HepG2 (cell line): ENCODE results near the gene NFIC. TPM values are rescaled to one million over a fixed set of nuclear protein-coding genes. Genes with fewer than 3 reads are reported as not detected.
A peak's percentile ranks its signal among the peaks of the same experiment; 100 is the strongest.

Experiments
- ATAC-seq: fragments of 200-7000 bp; cut with Tn5 transposase; 3 replicates; pipeline ENCODE4 v1.9.1; 2020; ENCODE audit warnings: mild to moderate bottlenecking, moderate library complexity
- BruUV-seq: library from RNA; stranded (reverse); fragments of 400-500 nt; replicated peaks from 2 replicates; lab custom pipeline; 2021; lab: Mats Ljungman, UMichigan
- CTCF ChIA-PET: fragments of 300-600 bp; formaldehyde crosslinking; extraction: SDS; loops from one replicate; lab custom pipeline; 2021; ENCODE audit warnings: low total read pairs, inconsistent platforms, low intra/inter-chr PET ratio; lab: Yijun Ruan, JAX
- POLR2A ChIA-PET: fragments of 350-600 bp; sonication (Branson Sonifier 250); formaldehyde crosslinking; loops from one replicate; lab custom pipeline; 2020; ENCODE audit warnings: antibody characterized with exemption, inconsistent platforms; lab: Yijun Ruan, JAX
- DNase-seq: peaks from one replicate; pipeline ENCODE4 v3.0.0-alpha.2; 2015; ENCODE audit warnings: low spot score
- FAIRE-seq: peaks from 3 replicates; lab custom pipeline; 2011; peaks lifted over from hg19 to GRCh38; lab: Jason Lieb, UNC
- H2AFZ ChIP-seq: one replicate; pipeline ENCODE4 v1.6.1; 2011; ENCODE audit warnings: low read length, inconsistent platforms
- H3K27ac ChIP-seq: fragments of 300-600 bp; 3 replicates; pipeline ENCODE4 v1.8.0; 2011; ENCODE audit warnings: mixed run types, mild to moderate bottlenecking, mixed read lengths, low read length, inconsistent platforms; ENCODE audit not compliant: insufficient read depth; ENCODE audit errors: extremely low read length
- H3K27me3 ChIP-seq, 2 experiments: fragments of 200-600 bp in 1 of 2; 2 replicates in 1 of 2; 3 replicates in 1 of 2; pipeline versions ENCODE4 v1.6.0 to v1.8.0; 2011; ENCODE audit warnings: low read length in 2 of 2, mild to moderate bottlenecking in 2 of 2, moderate library complexity in 2 of 2, inconsistent platforms in 1 of 2; ENCODE audit not compliant: insufficient read depth in 2 of 2, control insufficient read depth in 1 of 2
- H3K36me3 ChIP-seq, 2 experiments: fragments of 200-600 bp in 1 of 2; replicated peaks in 1 of 2; 2 replicates in 1 of 2; 3 replicates in 1 of 2; pipeline versions ENCODE4 v1.5.1 to v1.8.0; 2011; ENCODE audit warnings: low read length in 2 of 2, inconsistent platforms in 1 of 2; ENCODE audit not compliant: insufficient read depth in 2 of 2, control insufficient read depth in 1 of 2
- H3K4me1 ChIP-seq: 2 replicates; pipeline ENCODE4 v1.5.1; 2012; ENCODE audit warnings: low read length, inconsistent platforms; ENCODE audit not compliant: insufficient read depth
- H3K4me2 ChIP-seq: 2 replicates; pipeline ENCODE4 v1.6.0; 2011; ENCODE audit warnings: low read depth, low read length, inconsistent platforms
- H3K4me3 ChIP-seq, 3 experiments: fragments of 200-600 bp in 1 of 3; sonication (generic), shearing (Covaris generic) in 1 of 3; replicated peaks in 1 of 3; 2 replicates each; pipeline ENCODE4 v1.5.1; 2011 to 2016; ENCODE audit warnings: low read length in 3 of 3, inconsistent platforms in 2 of 3, low read depth in 2 of 3, mild to moderate bottlenecking in 2 of 3, control low read depth in 1 of 3, mixed read lengths in 1 of 3; ENCODE audit not compliant: insufficient read depth in 1 of 3
- H3K79me2 ChIP-seq: one replicate; pipeline ENCODE4 v1.6.1; 2011; ENCODE audit warnings: low read length, inconsistent platforms; ENCODE audit not compliant: insufficient read depth
- H3K9ac ChIP-seq: 2 replicates; pipeline ENCODE4 v1.6.0; 2011; ENCODE audit warnings: mild to moderate bottlenecking, low read depth, low read length, inconsistent platforms; ENCODE audit not compliant: insufficient read depth
- H3K9me3 ChIP-seq: 2 replicates; pipeline ENCODE4 v1.5.1; 2012; ENCODE audit warnings: mild to moderate bottlenecking, low read length
- H4K20me1 ChIP-seq: 2 replicates; pipeline ENCODE4 v1.6.0; 2011; ENCODE audit warnings: inconsistent platforms, mild to moderate bottlenecking, low read length, moderate library complexity; ENCODE audit not compliant: insufficient read depth
- BRD4 ChIP-seq: sonication (generic); formaldehyde crosslinking; IDR thresholded peaks from 2 replicates; pipeline ENCODE4 v1.4.0; 2020; ENCODE audit warnings: missing genetic modification reagents
- CHD2 ChIP-seq: IDR thresholded peaks from 2 replicates; pipeline ENCODE4 v1.6.1; 2011; ENCODE audit warnings: low read depth, low read length, improper control_type of control experiment
- CTCF ChIP-seq: sonication (generic); formaldehyde crosslinking; IDR thresholded peaks from 2 replicates; pipeline ENCODE4 v1.5.0; 2020; ENCODE audit warnings: mild to moderate bottlenecking, missing genetic modification reagents, moderate library complexity
- E2F2 ChIP-seq: sonication (generic); formaldehyde crosslinking; IDR thresholded peaks from 2 replicates; pipeline ENCODE4 v1.4.0; 2020; ENCODE audit warnings: missing genetic modification reagents, borderline replicate concordance
- GTF2F1 ChIP-seq: fragments of 150-350 bp; IDR thresholded peaks from 2 replicates; pipeline ENCODE4 v1.6.1; 2014; ENCODE audit warnings: low read length
- HMGA1 ChIP-seq: sonication (generic); formaldehyde crosslinking; conservative IDR thresholded peaks from 2 replicates; pipeline ENCODE4 v1.4.0; 2020; ENCODE audit warnings: missing genetic modification reagents
- KLF16 ChIP-seq, 2 experiments: sonication (generic) in 1 of 2; formaldehyde crosslinking in 1 of 2; IDR thresholded peaks; 2 replicates each; pipeline versions ENCODE4 v1.6.1 to v1.8.0; 2016 to 2023; ENCODE audit warnings: missing genetic modification reagents in 2 of 2, missing compliant biosample characterization in 1 of 2
- NFATC3 ChIP-seq: sonication (generic); formaldehyde crosslinking; IDR thresholded peaks from 2 replicates; pipeline ENCODE4 v1.5.1; 2020; ENCODE audit warnings: mild to moderate bottlenecking, missing genetic modification reagents
- RBFOX2 ChIP-seq: fragments of 200-400 bp; formaldehyde crosslinking; IDR thresholded peaks from 2 replicates; pipeline ENCODE4 v1.6.1; 2017; ENCODE audit warnings: low read depth, mild to moderate bottlenecking, low read length
- TEAD2 ChIP-seq: sonication (generic); formaldehyde crosslinking; IDR thresholded peaks from 2 replicates; pipeline ENCODE4 v1.9.0; 2021; ENCODE audit warnings: missing genetic modification reagents
- TP53 ChIP-seq: sonication (generic); formaldehyde crosslinking; conservative IDR thresholded peaks from 2 replicates; pipeline ENCODE4 v1.4.0; 2020; ENCODE audit warnings: missing genetic modification reagents
- ZNF10 ChIP-seq: sonication (generic); formaldehyde crosslinking; IDR thresholded peaks from 2 replicates; pipeline ENCODE4 v1.4.0; 2020; ENCODE audit warnings: mild to moderate bottlenecking, low read depth, missing genetic modification reagents, borderline replicate concordance
- ZNF253 ChIP-seq: sonication (generic); formaldehyde crosslinking; IDR thresholded peaks from 2 replicates; pipeline ENCODE4 v1.8.0; 2022; ENCODE audit warnings: mild to moderate bottlenecking, missing genetic modification reagents, borderline replicate concordance
- ZNF432 ChIP-seq: sonication (generic); formaldehyde crosslinking; IDR thresholded peaks from 2 replicates; pipeline ENCODE4 v1.5.0; 2020; ENCODE audit warnings: missing genetic modification reagents, mild to moderate bottlenecking, borderline replicate concordance
- ZNF557 ChIP-seq: sonication (generic); formaldehyde crosslinking; IDR thresholded peaks from 2 replicates; pipeline ENCODE4 v1.4.0; 2020; ENCODE audit warnings: missing genetic modification reagents
- ZNF570 ChIP-seq: sonication (generic); formaldehyde crosslinking; IDR thresholded peaks from 2 replicates; pipeline ENCODE4 v1.4.0; 2020; ENCODE audit warnings: mild to moderate bottlenecking, missing genetic modification reagents, borderline replicate concordance
- ZNF607 ChIP-seq: sonication (generic); formaldehyde crosslinking; IDR thresholded peaks from 2 replicates; pipeline ENCODE4 v1.5.1; 2020; ENCODE audit warnings: missing genetic modification reagents, mild to moderate bottlenecking, borderline replicate concordance
- ZNF747 ChIP-seq: sonication (generic); formaldehyde crosslinking; IDR thresholded peaks from 2 replicates; pipeline ENCODE4 v1.8.1; 2023; ENCODE audit warnings: missing genetic modification reagents, mild to moderate bottlenecking, borderline replicate concordance
- ZNF780A ChIP-seq: sonication (generic); formaldehyde crosslinking; IDR thresholded peaks from 2 replicates; pipeline ENCODE4 v1.8.0; 2022; ENCODE audit warnings: mild to moderate bottlenecking, missing genetic modification reagents, moderate library complexity
- ZNF878 ChIP-seq: sonication (generic); formaldehyde crosslinking; IDR thresholded peaks from 2 replicates; pipeline ENCODE4 v1.8.1; 2023; ENCODE audit warnings: mild to moderate bottlenecking, missing genetic modification reagents, moderate library complexity
- WGBS: methylation state at CpG from one replicate; pipeline ENCODE4 v1.1.6; 2017; ENCODE audit warnings: low lambda C conversion rate; 5-methylcytosine and 5-hydroxymethylcytosine counted together
- in situ Hi-C: cut with HindIII; loops from 2 replicates; pipeline ENCODE4 v1.10.0; 2017; ENCODE audit warnings: low pct_unique_long_range_greater_than_20kb; ENCODE audit not compliant: extremely low pct_ligation_motif_present
- intact Hi-C: fragments of 100-400 bp; cut with micrococcal nuclease; formaldehyde crosslinking; loops from one replicate; pipeline ENCODE4 v1.10.0; 2022; ENCODE audit not compliant: unreplicated experiment
- polyA plus RNA-seq, 8 experiments: library from polyadenylated mRNA; depleted of rRNA in 3 of 8; stranded (reverse) in 7 of 8; unstranded in 1 of 8; fragments of >200 nt; fragmentation: Illumina TruSeq in 4 of 8; extraction: Trizol in 4 of 8; gene quantifications; 2 replicates each; pipeline versions ENCODE4 v1.2.1 to v1.2.3, GENCODE V29; 2011 to 2016; ENCODE audit warnings: low read depth in 4 of 8, missing spikeins in 1 of 8, mixed read lengths in 1 of 8; ENCODE audit not compliant: insufficient read depth in 1 of 8
- total RNA-seq, 5 experiments: library from RNA; depleted of rRNA; stranded (reverse); fragments of >200 nt; fragmentation: Illumina TruSeq; extraction: Trizol; gene quantifications; 2 replicates each; pipeline ENCODE4 v1.2.3, GENCODE V29; 2016; ENCODE audit warnings: low read depth in 1 of 5
- TF ChIP-seq, protein P1 (sequence below): sonication (generic); formaldehyde crosslinking; IDR thresholded peaks from 2 replicates; pipeline ENCODE4 v1.4.0; 2020; ENCODE audit warnings: mild to moderate bottlenecking, missing genetic modification reagents

NFIC gene
- total and polyA plus RNA-seq, 2 of the 13 experiments (the other 11 are each of a cell fraction or from before 2014, with no cell fraction given): 1.3 to 2.5 TPM

GRCh38 chr19:3323658-3324057 is 42.7 kb upstream of the NFIC start (continued):
- no peak for TF ChIP-seq GTF2F1
- no peak for TF ChIP-seq ZNF878
- no peak for TF ChIP-seq TEAD2 (CRISPR knock-in tag)

DNA sequence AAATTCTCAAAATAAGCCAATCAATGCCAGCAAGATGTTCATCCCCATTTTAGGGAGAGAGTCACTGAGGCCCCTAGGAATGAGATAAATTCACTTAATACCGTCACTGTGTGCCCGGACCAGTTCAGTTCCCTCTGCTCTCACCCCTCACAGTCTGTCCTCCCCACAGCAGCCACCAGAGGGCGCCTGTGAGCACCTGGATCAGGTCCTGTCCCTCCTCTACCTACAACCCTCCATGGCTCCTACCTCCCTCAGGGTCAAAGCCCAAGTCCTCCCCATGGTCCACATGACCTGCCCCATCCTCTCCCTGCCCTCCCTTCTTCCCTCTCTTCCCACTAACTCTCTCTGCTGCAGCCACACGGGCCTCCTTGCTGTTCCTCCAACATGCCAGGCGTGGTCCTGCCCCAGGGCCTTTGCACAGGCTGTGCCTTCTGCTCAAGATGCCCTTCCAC is 42.0 kb upstream of the NFIC start:
- DNase-seq: peak; percentile 52
- ATAC-seq: peak; percentile 80
- Histone ChIP-seq H3K9me3 (no peaks in the 10 kb centered on the region), H3K4me2 (no peak overlapping the region), H3K4me3 (no peak overlapping the region), H3K27ac (no peak overlapping the region), H3K4me1 (no peaks in the 10 kb centered on the region), H2AFZ (no peak overlapping the region), H3K27me3 (peaks cover 0 to 14% of the 10 kb centered on the region in 2 experiments; a peak in 2 of 5 replicates), H3K36me3 (no peaks in the 10 kb centered on the region), H4K20me1 (no peaks in the 10 kb centered on the region), H3K79me2 (no peaks in the 10 kb centered on the region), H3K9ac (no peak overlapping the region)
- no TSS peak for BruUV-seq
- in situ Hi-C loops: loop anchor here (5.0 kb wide), 1 partner anchor 148 kb away; no protein-coding TSS in a partner anchor
- ChIA-PET CTCF (interaction anchor here (1.4 to 5.7 kb wide), 3 partner anchors 105 to 147 kb away, joined by 5 to 48 read pairs (median 11); no protein-coding TSS in a partner anchor), POLR2A (no interaction called here)
- intact Hi-C loops: no loop called here
- WGBS: 24% methylated on average over 3 of the region's 5 CpGs
- FAIRE-seq: peak; percentile 63
- no peak for TF ChIP-seq HMGA1 (CRISPR knock-in tag)
- TF ChIP-seq, protein P1, sequence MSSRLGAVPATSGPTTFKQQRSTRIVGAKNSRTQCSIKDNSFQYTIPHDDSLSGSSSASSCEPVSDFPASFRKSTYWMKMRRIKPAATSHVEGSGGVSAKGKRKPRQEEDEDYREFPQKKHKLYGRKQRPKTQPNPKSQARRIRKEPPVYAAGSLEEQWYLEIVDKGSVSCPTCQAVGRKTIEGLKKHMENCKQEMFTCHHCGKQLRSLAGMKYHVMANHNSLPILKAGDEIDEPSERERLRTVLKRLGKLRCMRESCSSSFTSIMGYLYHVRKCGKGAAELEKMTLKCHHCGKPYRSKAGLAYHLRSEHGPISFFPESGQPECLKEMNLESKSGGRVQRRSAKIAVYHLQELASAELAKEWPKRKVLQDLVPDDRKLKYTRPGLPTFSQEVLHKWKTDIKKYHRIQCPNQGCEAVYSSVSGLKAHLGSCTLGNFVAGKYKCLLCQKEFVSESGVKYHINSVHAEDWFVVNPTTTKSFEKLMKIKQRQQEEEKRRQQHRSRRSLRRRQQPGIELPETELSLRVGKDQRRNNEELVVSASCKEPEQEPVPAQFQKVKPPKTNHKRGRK (CRISPR knock-in tag): no peak
- TF ChIP-seq ZNF10 (CRISPR knock-in tag): no peak
- TF ChIP-seq ZNF607: no peak
- TF ChIP-seq NFATC3 (CRISPR knock-in tag): no peak
- no peak for TF ChIP-seq CHD2
- peak; percentile 74 for TF ChIP-seq CTCF (CRISPR knock-in tag)
- no peak for TF ChIP-seq ZNF253 (CRISPR knock-in tag)
- no peak for TF ChIP-seq TP53 (CRISPR knock-in tag)
- no peak for TF ChIP-seq ZNF432
- no peak for TF ChIP-seq ZNF570 (CRISPR knock-in tag)
- no peak for TF ChIP-seq ZNF747 (CRISPR knock-in tag)
- TF ChIP-seq KLF16 (CRISPR knock-in tag; IDR thresholded peaks at IDR 0.05): no peak
- no peak for TF ChIP-seq RBFOX2
- TF ChIP-seq ZNF557 (CRISPR knock-in tag): no peak
- TF ChIP-seq E2F2: no peak
- no peak for TF ChIP-seq BRD4 (CRISPR knock-in tag)
- TF ChIP-seq ZNF780A: no peak
